Stimulated activated CD4-positive, alpha-beta T cell treated with anti-CD3 and anti-CD28 coated beads, Interleukin-1b, Interleukin-23, amount 100 ng/mL, for 4 hours (primary cell): ENCODE results near the gene GRK1.

Experiments used
- DNase-seq, 2 donors: peaks; one replicate each; pipeline ENCODE4 v3.0.0-alpha.2; 2020; ENCODE audit warnings: low read depth in 2 of 2

The GRK1 gene

GRCh38 chr13:113632706-113633484 is 34.1 kb upstream of the GRK1 start:
- DNase-seq: no peak

- DNase-seq: no peak
Measured at GRCh38 chr13:113633485-113633873, 33.5 kb upstream of the GRK1 start.

- DNase-seq: no peak
Measured at GRCh38 chr13:113634279-113635047, 32.6 kb upstream of the GRK1 start.

GRCh38 chr13:113635048-113635420 is 32.0 kb upstream of the GRK1 start:
- no peak for DNase-seq

GRCh38 chr13:113635709-113636108 is 31.3 kb upstream of the GRK1 start:
- no peak for DNase-seq

- no peak for DNase-seq
Measured at GRCh38 chr13:113636266-113636963, 30.6 kb upstream of the GRK1 start.

GRCh38 chr13:113637262-113638160 is 29.5 kb upstream of the GRK1 start:
- no peak for DNase-seq

- no peak for DNase-seq
Measured at GRCh38 chr13:113638173-113638746, 28.8 kb upstream of the GRK1 start.

- DNase-seq: no peak
Measured at GRCh38 chr13:113638806-113639205, 28.2 kb upstream of the GRK1 start.

- DNase-seq: no peak
Measured at GRCh38 chr13:113639616-113640262, 27.3 kb upstream of the GRK1 start.

- DNase-seq: no peak
Measured at GRCh38 chr13:113641426-113641825, 25.6 kb upstream of the GRK1 start.

- DNase-seq: no peak
Measured at GRCh38 chr13:113642563-113642962, 24.5 kb upstream of the GRK1 start.

- no peak for DNase-seq
Measured at GRCh38 chr13:113643593-113643992, 23.4 kb upstream of the GRK1 start.

GRCh38 chr13:113644800-113645199 is 22.2 kb upstream of the GRK1 start:
- no peak for DNase-seq

GRCh38 chr13:113645329-113645728 is 21.7 kb upstream of the GRK1 start:
- DNase-seq: no peak

GRCh38 chr13:113646376-113646775 is 20.6 kb upstream of the GRK1 start:
- no peak for DNase-seq

GRCh38 chr13:113646921-113647340 is 20.1 kb upstream of the GRK1 start:
- DNase-seq: no peak

GRCh38 chr13:113647351-113648215 is 19.4 kb upstream of the GRK1 start:
- no peak for DNase-seq

- DNase-seq: no peak
Measured at GRCh38 chr13:113648216-113648610, 18.8 kb upstream of the GRK1 start.

GRCh38 chr13:113649212-113649611 is 17.8 kb upstream of the GRK1 start:
- no peak for DNase-seq
